ENCODE results near the gene VPS26C. TPM values are rescaled to one million over a fixed set of nuclear protein-coding genes. Genes with fewer than 3 reads are reported as not detected.

The VPS26C gene
- total RNA-seq, 1 donor from 2014 or later: 27.7 TPM

GRCh38 chr21:37266515-37267221 is 466 bp downstream of the VPS26C start:
- ATAC-seq (peak; percentile 27), DNase-seq (ENCODE audit: low spot score) (no peak)

DNA sequence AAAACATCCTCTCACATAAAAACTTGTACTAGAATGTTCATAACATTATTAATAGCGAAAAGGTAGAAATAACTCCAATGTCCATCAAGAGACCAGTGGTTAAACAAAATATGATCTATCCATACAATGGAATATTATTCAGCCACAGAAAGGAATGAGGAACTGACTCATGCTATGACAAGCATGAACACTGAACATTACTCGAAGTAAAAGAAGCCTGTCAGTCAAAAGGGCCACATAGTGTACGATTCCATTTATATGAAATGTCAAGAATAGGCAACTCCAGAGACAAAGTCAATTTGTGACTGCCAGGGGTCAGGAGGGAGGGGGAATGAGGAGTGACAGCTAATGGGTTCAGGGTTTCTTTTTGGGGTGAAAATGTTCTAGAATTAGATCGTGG is 2.3 kb downstream of the VPS26C start:
- ATAC-seq: no peak

GRCh38 chr21:37263827-37264600 is 3.1 kb downstream of the VPS26C start:
- peak; percentile 27 for DNase-seq (ENCODE audit: low spot score)
- no peak for ATAC-seq

More for the DNA sequence above, 2.3 kb downstream of the VPS26C start:
- no peak for DNase-seq (ENCODE audit: low spot score)

- no peak for ATAC-seq
- no peak for DNase-seq (ENCODE audit: low spot score)
Observed at GRCh38 chr21:37259426-37259825, 7.7 kb downstream of the VPS26C start.

GRCh38 chr21:37257967-37258877 is 8.9 kb downstream of the VPS26C start:
- DNase-seq (ENCODE audit: low spot score) (peak; percentile 85), ATAC-seq (peak; percentile 82)

GRCh38 chr21:37257511-37257966 is 9.6 kb downstream of the VPS26C start:
- DNase-seq (ENCODE audit: low spot score): peak; percentile 48
- ATAC-seq: peak; percentile 50

- no peak for ATAC-seq
- DNase-seq (ENCODE audit: low spot score): no peak
Observed at GRCh38 chr21:37253991-37254390, 13.1 kb downstream of the VPS26C start.

- no peak for DNase-seq (ENCODE audit: low spot score)
- no peak for ATAC-seq
Observed at GRCh38 chr21:37251294-37251634, 15.9 kb downstream of the VPS26C start.

GRCh38 chr21:37249112-37249904 is 17.8 kb downstream of the VPS26C start:
- ATAC-seq: no peak
- DNase-seq (ENCODE audit: low spot score): no peak

- ATAC-seq: no peak
- no peak for DNase-seq (ENCODE audit: low spot score)
Observed at GRCh38 chr21:37248298-37248697, 18.8 kb downstream of the VPS26C start.

- DNase-seq (ENCODE audit: low spot score) (peak; percentile 29), ATAC-seq (no peak)
Observed at GRCh38 chr21:37245151-37245550, 22.0 kb downstream of the VPS26C start.

DNA sequence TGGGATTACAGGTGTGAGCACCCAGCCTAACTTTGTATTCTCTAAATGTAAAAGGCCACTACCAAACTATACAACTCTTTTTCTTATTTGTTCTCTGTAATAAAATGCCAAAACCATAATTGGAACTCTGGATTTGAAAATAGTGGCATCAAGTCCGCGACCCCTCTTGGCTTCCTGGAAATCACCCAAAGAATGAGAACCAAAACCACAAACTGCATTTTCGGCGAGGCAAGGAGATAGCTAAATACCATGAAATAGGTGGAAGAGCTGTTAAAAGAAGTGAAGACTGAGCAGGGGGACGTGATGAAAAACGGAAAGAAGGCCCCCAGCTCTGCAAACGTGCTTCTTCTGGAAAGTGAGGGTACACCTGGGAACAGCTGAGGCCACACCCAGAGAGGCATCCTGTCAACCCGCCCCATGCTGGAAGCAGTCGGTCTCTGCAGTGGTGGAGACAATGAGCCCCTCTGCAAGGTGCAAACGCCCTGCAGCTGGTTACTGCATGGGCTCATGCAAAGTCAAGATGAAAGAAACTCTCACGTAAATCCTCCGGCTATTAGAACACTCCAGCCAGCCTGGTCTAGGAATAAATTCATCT is 22.5 kb downstream of the VPS26C start:
- DNase-seq (ENCODE audit: low spot score) (no peak), ATAC-seq (no peak)

- ATAC-seq: no peak
- no peak for DNase-seq (ENCODE audit: low spot score)
Observed at GRCh38 chr21:37243961-37244360, 23.2 kb downstream of the VPS26C start.

DNA sequence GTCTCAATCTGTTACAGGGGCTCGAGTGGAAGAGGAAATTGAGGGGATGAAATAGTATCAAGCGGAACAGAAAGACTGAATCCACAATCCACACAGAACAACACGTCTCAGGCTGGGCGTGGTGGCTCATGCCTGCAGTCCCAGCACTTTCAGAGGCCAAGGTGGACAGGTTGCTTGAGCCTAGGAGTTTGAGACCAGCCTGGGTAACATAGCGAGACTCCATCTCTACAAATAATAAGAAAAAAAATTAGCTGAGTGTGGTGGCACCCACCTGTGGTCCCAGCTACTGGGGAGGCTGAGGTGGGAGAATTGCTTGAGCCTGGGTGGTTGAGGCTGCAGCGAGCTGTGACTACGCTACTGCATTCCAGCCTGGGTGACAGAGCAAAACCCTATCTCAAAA is 25.7 kb downstream of the VPS26C start:
- ATAC-seq (no peak), DNase-seq (ENCODE audit: low spot score) (no peak)

DNA sequence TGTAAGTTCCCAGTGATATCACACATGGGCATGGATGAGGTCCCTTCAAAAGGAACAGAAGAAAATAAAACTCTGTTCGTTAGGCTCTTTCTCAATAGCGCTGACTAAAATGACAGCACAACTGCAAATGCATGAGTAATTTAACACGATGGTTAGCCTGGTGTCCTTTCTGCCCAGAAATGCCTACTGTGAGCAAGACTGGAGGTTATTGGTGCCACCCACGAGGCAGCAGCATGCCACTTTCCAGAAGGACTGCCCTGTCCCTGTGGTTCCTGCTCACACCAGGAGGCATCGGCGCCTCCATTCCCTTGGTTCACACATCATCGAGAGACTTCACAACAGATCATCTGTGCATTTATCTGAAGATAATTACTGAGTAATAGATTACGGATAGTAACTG is 26.2 kb downstream of the VPS26C start:
- DNase-seq (ENCODE audit: low spot score): no peak
- ATAC-seq: no peak

- DNase-seq (ENCODE audit: low spot score): no peak
- ATAC-seq: peak; percentile 13
Observed at GRCh38 chr21:37237764-37238163, 29.4 kb downstream of the VPS26C start.

GRCh38 chr21:37237346-37237745 is 29.8 kb downstream of the VPS26C start:
- ATAC-seq (no peak), DNase-seq (ENCODE audit: low spot score) (no peak)

GRCh38 chr21:37233551-37234146 is 33.5 kb downstream of the VPS26C start:
- DNase-seq (ENCODE audit: low spot score): no peak
- ATAC-seq: no peak

- DNase-seq (ENCODE audit: low spot score): no peak
- ATAC-seq: no peak
Observed at GRCh38 chr21:37232274-37233018, 34.7 kb downstream of the VPS26C start.
